ENCODE results near the gene TMF1.

DNA sequence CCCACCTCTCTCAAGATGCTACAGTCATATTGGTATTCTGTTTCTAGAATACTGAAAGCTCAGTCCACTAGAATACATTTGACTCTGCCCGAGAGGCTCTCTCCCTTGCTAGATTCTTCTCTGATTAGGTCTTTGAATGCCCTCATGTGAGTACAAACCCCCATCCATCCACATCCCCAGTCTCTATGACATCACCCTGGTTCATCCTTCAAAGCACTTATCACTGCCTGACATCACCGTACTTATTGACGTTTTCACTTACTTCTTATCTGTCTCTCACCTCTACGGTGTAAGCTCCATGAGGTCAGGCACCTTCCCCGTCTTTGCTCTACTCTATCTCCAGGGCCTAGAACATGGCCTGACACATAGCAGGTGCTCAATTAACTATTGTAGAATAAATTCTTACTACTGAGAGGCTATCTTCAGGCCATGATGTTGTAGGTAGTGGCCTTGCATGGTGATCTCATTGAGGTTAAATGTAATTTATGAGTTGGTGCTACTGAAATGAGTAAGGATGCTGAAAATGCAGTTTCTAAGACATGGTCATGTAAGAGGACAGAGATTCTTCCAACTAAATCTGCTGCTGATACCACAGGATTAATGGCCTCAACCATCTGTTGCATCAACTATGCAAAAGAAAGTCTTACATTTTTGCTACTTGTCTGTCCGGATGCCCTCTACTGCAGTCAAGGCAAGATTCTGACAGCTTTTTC, 65.5 kb downstream of the TMF1 start:
- TF ChIP-seq, protein P1, sequence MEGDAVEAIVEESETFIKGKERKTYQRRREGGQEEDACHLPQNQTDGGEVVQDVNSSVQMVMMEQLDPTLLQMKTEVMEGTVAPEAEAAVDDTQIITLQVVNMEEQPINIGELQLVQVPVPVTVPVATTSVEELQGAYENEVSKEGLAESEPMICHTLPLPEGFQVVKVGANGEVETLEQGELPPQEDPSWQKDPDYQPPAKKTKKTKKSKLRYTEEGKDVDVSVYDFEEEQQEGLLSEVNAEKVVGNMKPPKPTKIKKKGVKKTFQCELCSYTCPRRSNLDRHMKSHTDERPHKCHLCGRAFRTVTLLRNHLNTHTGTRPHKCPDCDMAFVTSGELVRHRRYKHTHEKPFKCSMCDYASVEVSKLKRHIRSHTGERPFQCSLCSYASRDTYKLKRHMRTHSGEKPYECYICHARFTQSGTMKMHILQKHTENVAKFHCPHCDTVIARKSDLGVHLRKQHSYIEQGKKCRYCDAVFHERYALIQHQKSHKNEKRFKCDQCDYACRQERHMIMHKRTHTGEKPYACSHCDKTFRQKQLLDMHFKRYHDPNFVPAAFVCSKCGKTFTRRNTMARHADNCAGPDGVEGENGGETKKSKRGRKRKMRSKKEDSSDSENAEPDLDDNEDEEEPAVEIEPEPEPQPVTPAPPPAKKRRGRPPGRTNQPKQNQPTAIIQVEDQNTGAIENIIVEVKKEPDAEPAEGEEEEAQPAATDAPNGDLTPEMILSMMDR (IDR thresholded peaks at IDR 0.05) = no peak
- TF ChIP-seq POLR2AphosphoS5 (IDR thresholded peaks at IDR 0.05; ENCODE audit: low read depth, low read length) = no peak
- no peak for TF ChIP-seq SIN3A (IDR thresholded peaks at IDR 0.05; ENCODE audit: borderline replicate concordance, insufficient read depth, low read depth, low read length)
- TF ChIP-seq, protein P2, sequence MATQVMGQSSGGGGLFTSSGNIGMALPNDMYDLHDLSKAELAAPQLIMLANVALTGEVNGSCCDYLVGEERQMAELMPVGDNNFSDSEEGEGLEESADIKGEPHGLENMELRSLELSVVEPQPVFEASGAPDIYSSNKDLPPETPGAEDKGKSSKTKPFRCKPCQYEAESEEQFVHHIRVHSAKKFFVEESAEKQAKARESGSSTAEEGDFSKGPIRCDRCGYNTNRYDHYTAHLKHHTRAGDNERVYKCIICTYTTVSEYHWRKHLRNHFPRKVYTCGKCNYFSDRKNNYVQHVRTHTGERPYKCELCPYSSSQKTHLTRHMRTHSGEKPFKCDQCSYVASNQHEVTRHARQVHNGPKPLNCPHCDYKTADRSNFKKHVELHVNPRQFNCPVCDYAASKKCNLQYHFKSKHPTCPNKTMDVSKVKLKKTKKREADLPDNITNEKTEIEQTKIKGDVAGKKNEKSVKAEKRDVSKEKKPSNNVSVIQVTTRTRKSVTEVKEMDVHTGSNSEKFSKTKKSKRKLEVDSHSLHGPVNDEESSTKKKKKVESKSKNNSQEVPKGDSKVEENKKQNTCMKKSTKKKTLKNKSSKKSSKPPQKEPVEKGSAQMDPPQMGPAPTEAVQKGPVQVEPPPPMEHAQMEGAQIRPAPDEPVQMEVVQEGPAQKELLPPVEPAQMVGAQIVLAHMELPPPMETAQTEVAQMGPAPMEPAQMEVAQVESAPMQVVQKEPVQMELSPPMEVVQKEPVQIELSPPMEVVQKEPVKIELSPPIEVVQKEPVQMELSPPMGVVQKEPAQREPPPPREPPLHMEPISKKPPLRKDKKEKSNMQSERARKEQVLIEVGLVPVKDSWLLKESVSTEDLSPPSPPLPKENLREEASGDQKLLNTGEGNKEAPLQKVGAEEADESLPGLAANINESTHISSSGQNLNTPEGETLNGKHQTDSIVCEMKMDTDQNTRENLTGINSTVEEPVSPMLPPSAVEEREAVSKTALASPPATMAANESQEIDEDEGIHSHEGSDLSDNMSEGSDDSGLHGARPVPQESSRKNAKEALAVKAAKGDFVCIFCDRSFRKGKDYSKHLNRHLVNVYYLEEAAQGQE (IDR thresholded peaks at IDR 0.05; ENCODE audit: insufficient read depth in 1 of 2, low read depth in 2 of 2, low read length in 1 of 2) = no peak
- TF ChIP-seq TCF7L2 (IDR thresholded peaks at IDR 0.05; ENCODE audit: low read depth, low read length) = no peak
